Esophagus muscularis mucosa (tissue), 4 donors: ENCODE data around the gene CAMKK2.

Experiments
- CTCF ChIP-seq, 3 experiments: fragments of 200-600 bp in 2 of 3; fragments of 450-650 bp in 1 of 3; sonication (generic) in 2 of 3; IDR thresholded peaks; one replicate each; pipeline ENCODE4 v1.5.1; 2017 to 2019; ENCODE audit warnings: antibody characterized with exemption in 3 of 3, mild to moderate bottlenecking in 2 of 3, moderate library complexity in 1 of 3
- EP300 ChIP-seq: sonication (generic); formaldehyde crosslinking; IDR thresholded peaks from one replicate; pipeline ENCODE4 v1.6.1; 2017; ENCODE audit warnings: antibody characterized with exemption
- POLR2A ChIP-seq: fragments of 450-650 bp; IDR thresholded peaks from one replicate; pipeline ENCODE4 v1.6.1; 2017; ENCODE audit warnings: antibody characterized with exemption, moderate library complexity, mild to moderate bottlenecking, low read depth
- POLR2AphosphoS5 ChIP-seq, 2 donors: sonication (generic); formaldehyde crosslinking; IDR thresholded peaks; one replicate each; pipeline ENCODE4 v1.6.1; 2017; ENCODE audit warnings: antibody characterized with exemption in 2 of 2

DNA sequence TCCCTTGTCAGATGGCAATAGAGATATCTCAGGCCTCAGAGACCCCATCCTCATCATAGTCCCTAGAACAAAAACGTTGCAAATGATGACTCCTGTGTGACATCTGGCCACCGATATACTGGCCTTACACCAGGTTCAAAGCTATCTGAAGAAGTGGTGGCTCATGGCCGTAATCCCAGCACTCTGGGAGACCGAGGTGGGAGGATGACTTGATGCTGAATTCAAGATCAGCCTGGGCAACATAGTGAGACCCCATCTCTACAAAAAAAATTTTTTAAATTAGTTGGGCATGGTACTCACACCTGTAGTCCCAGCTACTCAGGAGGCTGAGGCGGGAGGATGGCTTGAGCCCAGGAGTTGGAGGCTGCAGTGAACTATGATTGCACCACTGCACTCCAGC is 13.1 kb downstream of the CAMKK2 start:
- TF ChIP-seq POLR2A, result no peak
- no peak for TF ChIP-seq POLR2AphosphoS5 (IDR thresholded peaks at IDR 0.05)
- TF ChIP-seq CTCF (IDR thresholded peaks at IDR 0.05), result no peak
- TF ChIP-seq EP300, result no peak
